Fibroblast of villous mesenchyme (primary cell): ENCODE data around the gene CRTC1. TPM values are rescaled to one million over a fixed set of nuclear protein-coding genes. Genes with fewer than 3 reads are reported as not detected.

ENCODE experiments used
- DNase-seq: peaks from one replicate; pipeline ENCODE4 v3.0.0-alpha.2; 2010; ENCODE audit warnings: low read depth
- H3K4me3 ChIP-seq: 2 replicates; pipeline ENCODE4 v1.5.1; 2011; ENCODE audit warnings: low read depth, mild to moderate bottlenecking, low read length
- CTCF ChIP-seq: IDR thresholded peaks from 2 replicates; pipeline ENCODE4 v1.5.1; 2012; ENCODE audit warnings: low read depth, mild to moderate bottlenecking, low read length; ENCODE audit not compliant: insufficient read depth
- total RNA-seq: library from RNA; depleted of rRNA; stranded (reverse); fragments of >200 nt; gene quantifications from 2 replicates; pipeline ENCODE4 v1.2.3, GENCODE V29; 2012

The CRTC1 gene
- total RNA-seq, 1 donor = 2.2 TPM

- peak within 1 kb of the TSS; percentile 65 for H3K4me3 ChIP-seq
- peak; percentile 92 for DNase-seq
- TF ChIP-seq CTCF = no peak
Measured at GRCh38 chr19:18831524-18832305, 148.2 kb downstream of the CRTC1 start, which contains the start of gene UPF1. TSS of gene UPF1 (plus strand) at chr19:18831959. CDS start at chr19:18832210, 251 bp downstream.

Other genes with a start within 250 kb of the CRTC1 start
- 25.4 and 48.4 TPM in 2 replicates for gene ISYNA1, start 245.5 kb upstream of the CRTC1 start, total RNA-seq
- 15.1 and 19.9 TPM in 2 replicates for gene ELL, start 161.6 kb upstream of the CRTC1 start, total RNA-seq
- gene FKBP8, start 140.1 kb upstream of the CRTC1 start, total RNA-seq = 209 and 241 TPM in 2 replicates
- gene KXD1, start 125.8 kb upstream of the CRTC1 start, total RNA-seq = 92.8 and 93.1 TPM in 2 replicates
- 357 and 396 TPM in 2 replicates for gene UBA52, start 111.8 kb upstream of the CRTC1 start, total RNA-seq
- gene REX1BD, start 94.9 kb upstream of the CRTC1 start, total RNA-seq = 27.6 and 41.6 TPM in 2 replicates
- gene CRLF1, start 76.9 kb upstream of the CRTC1 start, total RNA-seq = not detected in 2 replicates
- gene TMEM59L, start 70.8 kb upstream of the CRTC1 start, total RNA-seq = under 0.01 and 0.32 TPM in 2 replicates
- gene KLHL26, start 46.7 kb upstream of the CRTC1 start, total RNA-seq = 2.6 and 3.5 TPM in 2 replicates
- under 0.01 TPM in 1 of 2 replicates, not detected in the other for gene COMP, start 107.6 kb downstream of the CRTC1 start, total RNA-seq
- 49.0 and 51.0 TPM in 2 replicates for gene UPF1, start 148.3 kb downstream of the CRTC1 start, total RNA-seq
- gene CERS1, start 212.5 kb downstream of the CRTC1 start, total RNA-seq = 0.32 and 1.3 TPM in 2 replicates
- gene COPE, start 235.7 kb downstream of the CRTC1 start, total RNA-seq = 222 and 255 TPM in 2 replicates
- gene DDX49, start 236.0 kb downstream of the CRTC1 start, total RNA-seq = 48.4 and 51.5 TPM in 2 replicates